Measurements from ENCODE around the gene KRTCAP3.

GRCh38 chr2:27427863-27428212, 14.3 kb upstream of the KRTCAP3 start:
- TF ChIP-seq CTCF (IDR thresholded peaks at IDR 0.05) (no peak), ZFX (IDR thresholded peaks at IDR 0.05; ENCODE audit: borderline replicate concordance) (no peak)
